SH-SY5Y (cell line): ENCODE results near the gene SENP1.

Experiments used
- GATA2 ChIP-seq: IDR thresholded peaks from 2 replicates; pipeline ENCODE4 v1.6.1; 2011; ENCODE audit warnings: mild to moderate bottlenecking, low read depth, low read length
- GATA3 ChIP-seq: IDR thresholded peaks from 2 replicates; pipeline ENCODE4 v1.6.1; 2011; ENCODE audit warnings: low read depth, mild to moderate bottlenecking, low read length, moderate library complexity

GRCh38 chr12:47995981-47996401 lies 109.9 kb downstream of the SENP1 start:
- TF ChIP-seq GATA2 (no peak), GATA3 (no peak)
